ENCODE results near the gene KLHL29. TPM values are rescaled to one million over a fixed set of nuclear protein-coding genes. Genes with fewer than 3 reads are reported as not detected.
"Not testable (repeated sequence)": the region's sequence is repeated elsewhere in the genome, so short reads cannot be mapped to it uniquely, and the experiment has no call there.

KLHL29 gene
- total RNA-seq, 2 experiments from 2014 or later, result 2.5 to 2.7 TPM

- H3K4me3 ChIP-seq (ENCODE audit: low read length), result no peak overlapping the region
- TF ChIP-seq CTCF (IDR thresholded peaks at IDR 0.05), result no peak
- ChIA-PET POLR2A (no interaction called here), CTCF (no interaction called here)
- Mint-ChIP-seq H3K27ac (no peak overlapping the region), H3K36me3 (ENCODE audit: low read depth) (no peaks in the 10 kb centered on the region), H3K27me3 (peaks cover 18% of the 10 kb centered on the region), H3K4me3 (no peak overlapping the region), H3K4me1 (ENCODE audit: low read depth) (no peaks in the 10 kb centered on the region), H3K9me3 (no peaks in the 10 kb centered on the region)
- DNase-seq (no peak), ATAC-seq (ENCODE audit: poor library complexity) (no peak)
- H3K4me1 ChIP-seq (ENCODE audit: insufficient read depth, low read length), result no peaks in the 10 kb centered on the region
- intact Hi-C loops (cut with DNase I, micrococcal nuclease), result no loop called here
- no peaks in the 10 kb centered on the region for H3K36me3 ChIP-seq (ENCODE audit: insufficient read depth, low read length)
- peaks cover 5% of the 10 kb centered on the region in 2 experiments for H3K27me3 ChIP-seq (ENCODE audit: control insufficient read depth in 1 of 2, insufficient read depth in 2 of 2, low read length in 2 of 2)
- peaks cover 0 to 6% of the 10 kb centered on the region in 2 experiments for H3K9me3 ChIP-seq (ENCODE audit: control insufficient read depth in 1 of 2, insufficient read depth in 1 of 2, low read length in 2 of 2)
- no peak overlapping the region for H3K27ac ChIP-seq (ENCODE audit: low read depth in 1 of 2, low read length in 2 of 2)
These were observed 39.0 kb upstream of the KLHL29 start for GRCh38 chr2:23346029-23346428.

GRCh38 chr2:23346781-23347180 is 38.2 kb upstream of the KLHL29 start:
- Histone ChIP-seq H3K9me3 (ENCODE audit: control insufficient read depth in 1 of 2, insufficient read depth in 1 of 2, low read length in 2 of 2) (peaks cover 0 to 6% of the 10 kb centered on the region in 2 experiments), H3K27me3 (ENCODE audit: control insufficient read depth in 1 of 2, insufficient read depth in 2 of 2, low read length in 2 of 2) (peaks cover 5 to 8% of the 10 kb centered on the region in 2 experiments), H3K4me1 (ENCODE audit: insufficient read depth, low read length) (peaks cover 3% of the 10 kb centered on the region), H3K4me3 (ENCODE audit: low read length) (no peak overlapping the region), H3K36me3 (ENCODE audit: insufficient read depth, low read length) (no peaks in the 10 kb centered on the region), H3K27ac (ENCODE audit: low read depth in 1 of 2, low read length in 2 of 2) (no peak overlapping the region)
- ChIA-PET CTCF (no interaction called here), POLR2A (no interaction called here)
- no peaks in the 10 kb centered on the region for H3K4me1 Mint-ChIP-seq (ENCODE audit: low read depth)
- TF ChIP-seq CTCF (IDR thresholded peaks at IDR 0.05), result no peak
- ATAC-seq (ENCODE audit: poor library complexity) (no peak), DNase-seq (no peak)
- no peaks in the 10 kb centered on the region for H3K36me3 Mint-ChIP-seq (ENCODE audit: low read depth)
- intact Hi-C loops (cut with DNase I, micrococcal nuclease), result no loop called here
- H3K27ac Mint-ChIP-seq, result no peak overlapping the region
- H3K4me3 Mint-ChIP-seq, result no peak overlapping the region
- peaks cover 18% of the 10 kb centered on the region for H3K27me3 Mint-ChIP-seq
- no peaks in the 10 kb centered on the region for H3K9me3 Mint-ChIP-seq

- no peak overlapping the region for H3K27ac ChIP-seq (ENCODE audit: low read depth in 1 of 2, low read length in 2 of 2)
- Mint-ChIP-seq H3K4me1 (ENCODE audit: low read depth) (no peaks in the 10 kb centered on the region), H3K4me3 (no peak overlapping the region), H3K36me3 (ENCODE audit: low read depth) (no peaks in the 10 kb centered on the region), H3K27me3 (peaks cover 18% of the 10 kb centered on the region), H3K27ac (no peak overlapping the region), H3K9me3 (no peaks in the 10 kb centered on the region)
- no peaks in the 10 kb centered on the region for H3K36me3 ChIP-seq (ENCODE audit: insufficient read depth, low read length)
- ATAC-seq (ENCODE audit: poor library complexity) (no peak), DNase-seq (no peak)
- CTCF ChIA-PET, result no interaction called here
- H3K4me3 ChIP-seq (ENCODE audit: low read length), result no peak overlapping the region
- H3K27me3 ChIP-seq (ENCODE audit: control insufficient read depth in 1 of 2, insufficient read depth in 2 of 2, low read length in 2 of 2), result peaks cover 5 to 16% of the 10 kb centered on the region in 2 experiments
- POLR2A ChIA-PET, result no interaction called here
- peaks cover 0 to 6% of the 10 kb centered on the region in 2 experiments for H3K9me3 ChIP-seq (ENCODE audit: control insufficient read depth in 1 of 2, insufficient read depth in 1 of 2, low read length in 2 of 2)
- peaks cover 4% of the 10 kb centered on the region for H3K4me1 ChIP-seq (ENCODE audit: insufficient read depth, low read length)
- intact Hi-C loops (cut with DNase I, micrococcal nuclease), result no loop called here
- TF ChIP-seq CTCF (IDR thresholded peaks at IDR 0.05), result no peak
These were observed 37.4 kb upstream of the KLHL29 start for GRCh38 chr2:23347471-23348092.

GRCh38 chr2:23348093-23348481 is 36.9 kb upstream of the KLHL29 start:
- ATAC-seq (ENCODE audit: poor library complexity); H3K4me1 ChIP-seq (ENCODE audit: insufficient read depth, low read length); H3K9me3 ChIP-seq (ENCODE audit: control insufficient read depth in 1 of 2, insufficient read depth in 1 of 2, low read length in 2 of 2); H3K36me3 ChIP-seq (ENCODE audit: insufficient read depth, low read length); H3K4me3 ChIP-seq (ENCODE audit: low read length); H3K36me3 Mint-ChIP-seq (ENCODE audit: low read depth); DNase-seq; H3K27ac Mint-ChIP-seq; H3K27ac ChIP-seq (ENCODE audit: low read depth in 1 of 2, low read length in 2 of 2); H3K9me3 Mint-ChIP-seq; H3K4me1 Mint-ChIP-seq (ENCODE audit: low read depth); intact Hi-C loops (cut with DNase I, micrococcal nuclease); H3K4me3 Mint-ChIP-seq; POLR2A ChIA-PET; CTCF ChIA-PET: not testable (repeated sequence)
- H3K27me3 ChIP-seq (ENCODE audit: control insufficient read depth in 1 of 2, insufficient read depth in 2 of 2, low read length in 2 of 2), result peaks cover 5 to 16% of the 10 kb centered on the region in 2 experiments
- H3K27me3 Mint-ChIP-seq, result peaks cover 21% of the 10 kb centered on the region
